ENCODE results near the gene DGKI. TPM values are rescaled to one million over a fixed set of nuclear protein-coding genes. Genes with fewer than 3 reads are reported as not detected.

The DGKI gene
- total RNA-seq, 2 donors from 2014 or later, result 0.04 to 0.64 TPM

DNA sequence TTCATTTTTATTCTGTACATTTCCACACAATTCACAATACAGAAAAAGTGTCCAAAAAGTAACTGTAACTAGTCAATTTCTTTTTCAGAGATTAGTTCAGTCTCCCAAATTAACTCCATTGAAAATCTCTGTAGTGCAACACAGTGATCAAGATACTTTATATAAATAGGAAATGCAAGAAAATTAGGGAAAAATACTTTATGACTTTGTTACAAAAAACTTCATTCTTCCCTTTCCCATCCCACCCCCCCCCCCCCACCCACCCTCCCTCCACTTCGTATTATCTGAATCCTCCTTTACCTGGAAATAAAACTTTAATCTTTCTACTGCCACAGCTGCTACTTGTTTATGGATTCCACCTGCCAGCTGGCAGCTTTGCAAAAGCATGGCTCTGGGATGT, 465.7 kb downstream of the DGKI start:
- H3K27ac Mint-ChIP-seq, result no peak overlapping the region
- no peaks in the 10 kb centered on the region for H3K27me3 Mint-ChIP-seq (ENCODE audit: insufficient read depth)
- TF ChIP-seq, protein P1, sequence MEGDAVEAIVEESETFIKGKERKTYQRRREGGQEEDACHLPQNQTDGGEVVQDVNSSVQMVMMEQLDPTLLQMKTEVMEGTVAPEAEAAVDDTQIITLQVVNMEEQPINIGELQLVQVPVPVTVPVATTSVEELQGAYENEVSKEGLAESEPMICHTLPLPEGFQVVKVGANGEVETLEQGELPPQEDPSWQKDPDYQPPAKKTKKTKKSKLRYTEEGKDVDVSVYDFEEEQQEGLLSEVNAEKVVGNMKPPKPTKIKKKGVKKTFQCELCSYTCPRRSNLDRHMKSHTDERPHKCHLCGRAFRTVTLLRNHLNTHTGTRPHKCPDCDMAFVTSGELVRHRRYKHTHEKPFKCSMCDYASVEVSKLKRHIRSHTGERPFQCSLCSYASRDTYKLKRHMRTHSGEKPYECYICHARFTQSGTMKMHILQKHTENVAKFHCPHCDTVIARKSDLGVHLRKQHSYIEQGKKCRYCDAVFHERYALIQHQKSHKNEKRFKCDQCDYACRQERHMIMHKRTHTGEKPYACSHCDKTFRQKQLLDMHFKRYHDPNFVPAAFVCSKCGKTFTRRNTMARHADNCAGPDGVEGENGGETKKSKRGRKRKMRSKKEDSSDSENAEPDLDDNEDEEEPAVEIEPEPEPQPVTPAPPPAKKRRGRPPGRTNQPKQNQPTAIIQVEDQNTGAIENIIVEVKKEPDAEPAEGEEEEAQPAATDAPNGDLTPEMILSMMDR (conservative IDR thresholded peaks at IDR 0.05), result no peak
- WGBS, 2 experiments (ENCODE audit: insufficient coverage in 1 of 2, insufficient read length in 1 of 2), result no CpG with 5 or more reads among the region's 1 CpG
- no peaks in the 10 kb centered on the region for H3K27me3 ChIP-seq (ENCODE audit: control insufficient read depth, insufficient read depth, low read length, poor library complexity, severe bottlenecking)
- no peaks in the 10 kb centered on the region for H3K36me3 ChIP-seq (ENCODE audit: control insufficient read depth, insufficient read depth, low read length)
- H3K36me3 Mint-ChIP-seq (ENCODE audit: low read depth), result no peaks in the 10 kb centered on the region
- H3K9ac ChIP-seq (ENCODE audit: extremely low read depth, low read length, poor library complexity, severe bottlenecking), result no peak overlapping the region
- no peak overlapping the region for H3K4me3 Mint-ChIP-seq
- no peaks in the 10 kb centered on the region for H3K4me1 ChIP-seq (ENCODE audit: control insufficient read depth, insufficient read depth, low read length)
- no peaks in the 10 kb centered on the region for H3K9me3 ChIP-seq (ENCODE audit: control insufficient read depth, low read length)
- H3K27ac ChIP-seq (ENCODE audit: low read depth, low read length), result no peak overlapping the region
- no peaks in the 10 kb centered on the region for H3K9me3 Mint-ChIP-seq
- no peak for DNase-seq
- no peaks in the 10 kb centered on the region for H3K4me1 Mint-ChIP-seq
- no peak overlapping the region for H3K4me3 ChIP-seq (ENCODE audit: low read length)

DNA sequence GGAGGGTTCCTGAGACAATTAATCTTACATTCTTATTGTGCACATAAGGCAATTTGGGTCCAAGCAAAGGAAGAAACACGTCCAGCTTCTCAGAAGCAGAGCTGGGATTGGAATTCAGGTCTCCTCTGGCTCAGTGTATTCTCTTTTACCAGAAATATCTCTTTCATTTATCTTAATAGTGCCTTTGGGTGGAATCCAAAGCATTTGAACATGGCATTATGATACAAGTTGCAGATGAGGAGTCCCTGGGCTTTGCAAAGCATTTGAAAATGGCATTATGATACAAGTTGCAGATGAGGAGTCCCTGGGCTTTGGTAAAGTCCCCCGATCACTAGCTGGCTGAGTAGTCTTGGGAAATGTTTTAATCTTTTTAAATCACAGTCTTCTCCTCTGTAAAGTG, 473.3 kb downstream of the DGKI start:
- H3K9me3 Mint-ChIP-seq, result peaks cover 5% of the 10 kb centered on the region

DNA sequence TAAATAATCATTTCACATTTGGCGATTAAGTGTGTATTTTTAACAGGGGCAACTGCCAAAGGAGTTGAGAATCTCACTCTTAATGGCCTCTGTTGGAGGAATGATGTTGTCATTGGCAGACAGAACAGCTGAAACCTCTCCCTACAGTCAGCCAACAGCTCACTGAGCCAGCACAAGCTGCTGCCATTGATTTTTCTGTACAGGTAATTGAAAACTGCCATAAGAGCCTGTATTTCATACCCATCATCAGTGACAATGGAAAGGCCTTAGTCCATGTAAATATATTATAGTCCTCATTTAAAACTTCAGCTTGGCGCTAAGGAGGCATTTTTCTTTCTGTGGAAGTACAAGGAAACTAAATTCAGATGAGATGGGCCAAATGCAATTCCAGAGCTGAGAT, 475.2 kb downstream of the DGKI start:
- no peak overlapping the region for H3K27ac Mint-ChIP-seq
- H3K4me1 Mint-ChIP-seq, result no peaks in the 10 kb centered on the region
- TF ChIP-seq, protein P1 (conservative IDR thresholded peaks at IDR 0.05), result no peak
- Histone ChIP-seq H3K27me3 (ENCODE audit: control insufficient read depth, insufficient read depth, low read length, poor library complexity, severe bottlenecking) (no peaks in the 10 kb centered on the region), H3K9me3 (ENCODE audit: control insufficient read depth, low read length) (peaks cover 11% of the 10 kb centered on the region), H3K4me3 (ENCODE audit: low read length) (no peak overlapping the region), H3K27ac (ENCODE audit: low read depth, low read length) (no peak overlapping the region), H3K36me3 (ENCODE audit: control insufficient read depth, insufficient read depth, low read length) (no peaks in the 10 kb centered on the region), H3K4me1 (ENCODE audit: control insufficient read depth, insufficient read depth, low read length) (no peaks in the 10 kb centered on the region), H3K9ac (ENCODE audit: extremely low read depth, low read length, poor library complexity, severe bottlenecking) (no peak overlapping the region)
- no peaks in the 10 kb centered on the region for H3K27me3 Mint-ChIP-seq (ENCODE audit: insufficient read depth)
- no peaks in the 10 kb centered on the region for H3K36me3 Mint-ChIP-seq (ENCODE audit: low read depth)
- 93% methylated on average over 2 of the region's 2 CpGs; no CpG with 5 or more reads in 1 of the 2 experiments for WGBS, 2 experiments (ENCODE audit: insufficient coverage in 1 of 2, insufficient read length in 1 of 2)
- peaks cover 21% of the 10 kb centered on the region for H3K9me3 Mint-ChIP-seq
- DNase-seq, result no peak
- no peak overlapping the region for H3K4me3 Mint-ChIP-seq

More for the DNA sequence above, 473.3 kb downstream of the DGKI start:
- Mint-ChIP-seq H3K27me3 (ENCODE audit: insufficient read depth) (no peaks in the 10 kb centered on the region), H3K4me1 (no peaks in the 10 kb centered on the region), H3K4me3 (no peak overlapping the region), H3K27ac (no peak overlapping the region), H3K36me3 (ENCODE audit: low read depth) (no peaks in the 10 kb centered on the region)
- Histone ChIP-seq H3K36me3 (ENCODE audit: control insufficient read depth, insufficient read depth, low read length) (no peaks in the 10 kb centered on the region), H3K9ac (ENCODE audit: extremely low read depth, low read length, poor library complexity, severe bottlenecking) (no peak overlapping the region), H3K4me3 (ENCODE audit: low read length) (no peak overlapping the region), H3K9me3 (ENCODE audit: control insufficient read depth, low read length) (no peaks in the 10 kb centered on the region), H3K4me1 (ENCODE audit: control insufficient read depth, insufficient read depth, low read length) (no peaks in the 10 kb centered on the region), H3K27me3 (ENCODE audit: control insufficient read depth, insufficient read depth, low read length, poor library complexity, severe bottlenecking) (no peaks in the 10 kb centered on the region), H3K27ac (ENCODE audit: low read depth, low read length) (no peak overlapping the region)
- DNase-seq, result no peak
- TF ChIP-seq, protein P1 (conservative IDR thresholded peaks at IDR 0.05), result no peak
- 92 to 100% methylated on average over 2 of the region's 2 CpGs for WGBS, 2 experiments (ENCODE audit: insufficient coverage in 1 of 2, insufficient read length in 1 of 2)
